Keratinocyte (primary cell): Measurements from ENCODE around the gene SOHLH1. TPM values are rescaled to one million over a fixed set of nuclear protein-coding genes. Genes with fewer than 3 reads are reported as not detected.

ENCODE experiments used
- DNase-seq: peaks from one replicate; pipeline ENCODE4 v3.0.0-alpha.2; 2011; ENCODE audit warnings: low read depth, missing footprints, low spot score
- FAIRE-seq: peaks from 2 replicates; lab custom pipeline; 2011; peaks lifted over from hg19 to GRCh38; lab: Jason Lieb, UNC
- H2AFZ ChIP-seq: 2 replicates; pipeline ENCODE4 v1.6.0; 2012; ENCODE audit warnings: low read length, control low read depth, inconsistent platforms; ENCODE audit not compliant: control insufficient read depth
- H3K27ac ChIP-seq: 2 replicates; pipeline ENCODE4 v1.5.1; 2011; ENCODE audit warnings: low read length; ENCODE audit not compliant: control insufficient read depth, insufficient read depth
- H3K27me3 ChIP-seq: 3 replicates; pipeline ENCODE4 v1.6.0; 2011; ENCODE audit warnings: low read length; ENCODE audit not compliant: control insufficient read depth, insufficient read depth; ENCODE audit errors: extremely low read depth
- H3K36me3 ChIP-seq, 2 experiments: 2 replicates in 1 of 2; 3 replicates in 1 of 2; pipeline ENCODE4 v1.5.1; 2011; ENCODE audit warnings: low read length in 2 of 2, mild to moderate bottlenecking in 1 of 2; ENCODE audit not compliant: control insufficient read depth in 2 of 2, insufficient read depth in 2 of 2; ENCODE audit errors: extremely low read depth in 1 of 2
- H3K4me1 ChIP-seq: 3 replicates; pipeline ENCODE4 v1.5.1; 2011; ENCODE audit warnings: low read length; ENCODE audit not compliant: control insufficient read depth, insufficient read depth; ENCODE audit errors: extremely low read depth
- H3K4me2 ChIP-seq: 3 replicates; pipeline ENCODE4 v1.6.0; 2011; ENCODE audit warnings: low read depth, low read length; ENCODE audit not compliant: control insufficient read depth, insufficient read depth; ENCODE audit errors: extremely low read depth
- H3K4me3 ChIP-seq, 3 experiments: fragments of 200-600 bp in 1 of 3; sonication (generic) in 1 of 3; 2 replicates in 2 of 3; 3 replicates in 1 of 3; pipeline ENCODE4 v1.5.1; 2011 to 2016; ENCODE audit warnings: low read length in 3 of 3, mild to moderate bottlenecking in 3 of 3, control low read depth in 2 of 3, inconsistent platforms in 1 of 3, low read depth in 1 of 3, mixed read lengths in 1 of 3, mixed run types in 1 of 3, moderate library complexity in 1 of 3; ENCODE audit not compliant: control insufficient read depth in 2 of 3, insufficient read depth in 2 of 3; ENCODE audit errors: extremely low read depth in 1 of 3
- H3K79me2 ChIP-seq: 2 replicates; pipeline ENCODE4 v1.6.0; 2012; ENCODE audit warnings: low read length; ENCODE audit not compliant: control insufficient read depth, insufficient read depth
- H3K9ac ChIP-seq: 3 replicates; pipeline ENCODE4 v1.6.0; 2011; ENCODE audit warnings: low read length; ENCODE audit not compliant: control insufficient read depth, insufficient read depth; ENCODE audit errors: extremely low read depth
- H3K9me1 ChIP-seq: 3 replicates; pipeline ENCODE4 v1.6.0; 2011; ENCODE audit warnings: low read length; ENCODE audit not compliant: control insufficient read depth, insufficient read depth; ENCODE audit errors: extremely low read depth
- H3K9me3 ChIP-seq: 2 replicates; pipeline ENCODE4 v1.5.1; 2012; ENCODE audit warnings: low read depth, low read length; ENCODE audit not compliant: control insufficient read depth
- H4K20me1 ChIP-seq: 3 replicates; pipeline ENCODE4 v1.6.0; 2011; ENCODE audit warnings: low read length; ENCODE audit not compliant: control insufficient read depth, insufficient read depth; ENCODE audit errors: extremely low read depth
- CTCF ChIP-seq, 3 experiments: IDR thresholded peaks in 1 of 3; conservative IDR thresholded peaks in 1 of 3; optimal IDR thresholded peaks in 1 of 3; 2 replicates in 2 of 3; 3 replicates in 1 of 3; pipeline versions ENCODE3 to v1.5.1; 2011; ENCODE audit warnings: low read length in 3 of 3, mild to moderate bottlenecking in 3 of 3, moderate library complexity in 2 of 3, control low read depth in 1 of 3, inconsistent platforms in 1 of 3; ENCODE audit not compliant: insufficient read depth in 2 of 3; ENCODE audit errors: extremely low read depth in 1 of 3
- EZH2 ChIP-seq: IDR thresholded peaks from one replicate; pipeline ENCODE4 v1.6.1; 2012; ENCODE audit warnings: inconsistent platforms, mild to moderate bottlenecking, low read length, moderate library complexity
- dilution Hi-C: fragments of 300-500 bp; cut with MboI; formaldehyde crosslinking; loops from one replicate; pipeline ENCODE4 v1.7.0; 2020; ENCODE audit warnings: low sequenced_read_pairs; ENCODE audit not compliant: extremely low pct_ligation_motif_present
- polyA plus RNA-seq, 5 experiments: library from polyadenylated mRNA; depleted of rRNA in 3 of 5; stranded (reverse) in 3 of 5; stranded (forward) in 1 of 5; unstranded in 1 of 5; fragments of >200 nt; gene quantifications; 1 replicate in 1 of 5; 2 replicates in 3 of 5; 3 replicates in 1 of 5; pipeline versions ENCODE4 v1.2.1 to v1.2.3, GENCODE V29; 2011 to 2012; ENCODE audit warnings: missing spikeins in 2 of 5, low read depth in 1 of 5, low replicate concordance in 1 of 5

SOHLH1 gene
- polyA plus RNA-seq, 1 donor (not counting 4 experiments of a cell fraction or from before 2014, with no cell fraction given), result not detected

DNA sequence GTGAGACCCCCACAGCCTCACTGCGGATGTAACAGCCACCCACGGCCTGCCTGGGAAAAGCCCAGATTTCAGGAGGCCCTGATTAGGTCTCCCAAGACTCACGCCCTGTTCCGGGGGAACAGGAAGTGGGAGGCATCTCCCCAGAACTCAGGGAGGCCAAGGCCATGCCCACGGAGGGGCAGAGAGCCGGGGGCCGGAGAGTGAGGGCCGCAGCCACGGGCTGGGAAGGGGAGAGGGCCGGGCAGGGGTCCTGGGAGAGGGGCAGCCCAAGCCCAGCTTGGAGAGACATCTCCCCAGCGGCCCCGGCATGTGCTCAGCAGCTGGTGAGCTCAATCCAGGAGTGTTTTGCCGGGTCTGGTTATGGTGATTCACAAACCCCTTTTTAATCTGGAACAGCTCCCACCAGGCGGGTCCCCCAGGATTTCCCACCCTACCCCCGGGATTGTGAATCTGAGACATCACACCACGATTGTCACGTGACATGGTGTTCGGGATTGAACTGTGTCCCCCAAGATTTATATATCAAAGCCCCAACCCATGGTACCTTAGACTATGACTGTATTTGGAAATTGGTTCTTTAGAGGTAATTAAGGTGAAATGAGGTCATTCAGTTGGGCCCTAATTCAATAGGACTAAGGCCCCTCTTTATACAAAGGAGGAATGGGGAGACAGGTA lies 29.3 kb upstream of the SOHLH1 start:
- no peak overlapping the region for H3K4me2 ChIP-seq
- H3K9me1 ChIP-seq, result no peaks in the 10 kb centered on the region
- H3K9me3 ChIP-seq, result no peaks in the 10 kb centered on the region
- H3K4me3 ChIP-seq, result no peak overlapping the region
- no peaks in the 10 kb centered on the region for H3K36me3 ChIP-seq
- dilution Hi-C loops, result no loop called here
- H4K20me1 ChIP-seq, result no peaks in the 10 kb centered on the region
- FAIRE-seq, result no peak
- TF ChIP-seq EZH2 (no peak), CTCF (optimal IDR thresholded peaks at IDR 0.05 in 1 of 3, IDR thresholded peaks at IDR 0.05 in 1 of 3, conservative IDR thresholded peaks at IDR 0.05 in 1 of 3; ENCODE audit: extremely low read depth in 1 of 3, insufficient read depth in 2 of 3, low read length in 3 of 3) (no peak)
- H2AFZ ChIP-seq, result no peak overlapping the region
- H3K9ac ChIP-seq, result no peak overlapping the region
- DNase-seq, result no peak
- H3K79me2 ChIP-seq, result no peaks in the 10 kb centered on the region
- H3K27ac ChIP-seq, result no peak overlapping the region
- no peaks in the 10 kb centered on the region for H3K4me1 ChIP-seq
- H3K27me3 ChIP-seq, result peaks cover 11% of the 10 kb centered on the region

DNA sequence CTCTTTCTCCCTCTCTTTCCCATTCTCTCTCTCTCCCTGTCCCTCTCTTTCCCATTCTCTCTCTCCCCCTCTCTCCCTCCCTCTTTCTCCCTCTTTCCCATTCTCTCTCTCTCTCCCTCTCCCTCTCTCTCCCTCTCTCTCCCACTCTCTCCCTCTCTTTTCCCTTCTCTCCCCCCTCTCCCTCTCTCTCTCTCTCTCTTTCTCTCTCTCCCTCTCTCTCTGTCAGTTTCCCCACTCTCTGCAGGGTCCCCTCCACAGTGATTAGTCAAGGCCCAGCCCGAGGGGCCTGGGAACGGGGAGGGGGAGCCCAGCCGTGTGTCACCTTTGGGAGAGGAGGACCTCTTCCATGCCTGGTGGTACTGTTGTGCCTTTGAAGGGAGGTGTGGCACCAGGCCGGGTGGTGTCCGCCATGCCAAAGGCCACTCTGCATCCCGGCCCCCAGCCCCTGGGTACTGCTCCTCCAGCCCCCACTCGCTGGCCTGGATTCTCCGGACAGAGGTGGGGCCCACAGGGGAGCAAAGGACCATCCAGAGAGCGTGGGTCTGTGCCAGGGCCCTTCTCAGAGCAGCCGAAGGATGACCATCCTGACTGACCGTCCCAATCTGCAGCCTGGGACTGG lies 28.1 kb upstream of the SOHLH1 start:
- no peaks in the 10 kb centered on the region for H3K4me1 ChIP-seq
- H3K4me2 ChIP-seq, result no peak overlapping the region
- peaks cover 11% of the 10 kb centered on the region for H3K27me3 ChIP-seq
- no peaks in the 10 kb centered on the region for H3K9me3 ChIP-seq
- TF ChIP-seq CTCF (optimal IDR thresholded peaks at IDR 0.05 in 1 of 3, IDR thresholded peaks at IDR 0.05 in 1 of 3, conservative IDR thresholded peaks at IDR 0.05 in 1 of 3; ENCODE audit: extremely low read depth in 1 of 3, insufficient read depth in 2 of 3, low read length in 3 of 3) (no peak), EZH2 (no peak)
- H3K79me2 ChIP-seq, result no peaks in the 10 kb centered on the region
- no peak for FAIRE-seq
- H3K9me1 ChIP-seq, result no peaks in the 10 kb centered on the region
- dilution Hi-C loops, result no loop called here
- H3K27ac ChIP-seq, result no peak overlapping the region
- DNase-seq, result no peak
- no peaks in the 10 kb centered on the region for H3K36me3 ChIP-seq
- H3K4me3 ChIP-seq, result no peak overlapping the region
- no peak overlapping the region for H3K9ac ChIP-seq
- no peak overlapping the region for H2AFZ ChIP-seq
- H4K20me1 ChIP-seq, result no peaks in the 10 kb centered on the region
